ENCODE results near the gene SLFN13.

The SLFN13 gene

GRCh38 chr17:35488991-35489390, 40.4 kb upstream of the SLFN13 start:
- TF ChIP-seq POLR2A (IDR thresholded peaks at IDR 0.05; ENCODE audit: extremely low read depth, insufficient read length) (no peak), MYC (IDR thresholded peaks at IDR 0.05; ENCODE audit: low read depth, low read length) (no peak)
- TF ChIP-seq, protein P1, sequence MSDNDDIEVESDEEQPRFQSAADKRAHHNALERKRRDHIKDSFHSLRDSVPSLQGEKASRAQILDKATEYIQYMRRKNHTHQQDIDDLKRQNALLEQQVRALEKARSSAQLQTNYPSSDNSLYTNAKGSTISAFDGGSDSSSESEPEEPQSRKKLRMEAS (IDR thresholded peaks at IDR 0.05; ENCODE audit: low read depth, low read length) = no peak
- TF ChIP-seq, protein P2, sequence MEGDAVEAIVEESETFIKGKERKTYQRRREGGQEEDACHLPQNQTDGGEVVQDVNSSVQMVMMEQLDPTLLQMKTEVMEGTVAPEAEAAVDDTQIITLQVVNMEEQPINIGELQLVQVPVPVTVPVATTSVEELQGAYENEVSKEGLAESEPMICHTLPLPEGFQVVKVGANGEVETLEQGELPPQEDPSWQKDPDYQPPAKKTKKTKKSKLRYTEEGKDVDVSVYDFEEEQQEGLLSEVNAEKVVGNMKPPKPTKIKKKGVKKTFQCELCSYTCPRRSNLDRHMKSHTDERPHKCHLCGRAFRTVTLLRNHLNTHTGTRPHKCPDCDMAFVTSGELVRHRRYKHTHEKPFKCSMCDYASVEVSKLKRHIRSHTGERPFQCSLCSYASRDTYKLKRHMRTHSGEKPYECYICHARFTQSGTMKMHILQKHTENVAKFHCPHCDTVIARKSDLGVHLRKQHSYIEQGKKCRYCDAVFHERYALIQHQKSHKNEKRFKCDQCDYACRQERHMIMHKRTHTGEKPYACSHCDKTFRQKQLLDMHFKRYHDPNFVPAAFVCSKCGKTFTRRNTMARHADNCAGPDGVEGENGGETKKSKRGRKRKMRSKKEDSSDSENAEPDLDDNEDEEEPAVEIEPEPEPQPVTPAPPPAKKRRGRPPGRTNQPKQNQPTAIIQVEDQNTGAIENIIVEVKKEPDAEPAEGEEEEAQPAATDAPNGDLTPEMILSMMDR (IDR thresholded peaks at IDR 0.05; ENCODE audit: low read depth, low read length) = no peak

DNA sequence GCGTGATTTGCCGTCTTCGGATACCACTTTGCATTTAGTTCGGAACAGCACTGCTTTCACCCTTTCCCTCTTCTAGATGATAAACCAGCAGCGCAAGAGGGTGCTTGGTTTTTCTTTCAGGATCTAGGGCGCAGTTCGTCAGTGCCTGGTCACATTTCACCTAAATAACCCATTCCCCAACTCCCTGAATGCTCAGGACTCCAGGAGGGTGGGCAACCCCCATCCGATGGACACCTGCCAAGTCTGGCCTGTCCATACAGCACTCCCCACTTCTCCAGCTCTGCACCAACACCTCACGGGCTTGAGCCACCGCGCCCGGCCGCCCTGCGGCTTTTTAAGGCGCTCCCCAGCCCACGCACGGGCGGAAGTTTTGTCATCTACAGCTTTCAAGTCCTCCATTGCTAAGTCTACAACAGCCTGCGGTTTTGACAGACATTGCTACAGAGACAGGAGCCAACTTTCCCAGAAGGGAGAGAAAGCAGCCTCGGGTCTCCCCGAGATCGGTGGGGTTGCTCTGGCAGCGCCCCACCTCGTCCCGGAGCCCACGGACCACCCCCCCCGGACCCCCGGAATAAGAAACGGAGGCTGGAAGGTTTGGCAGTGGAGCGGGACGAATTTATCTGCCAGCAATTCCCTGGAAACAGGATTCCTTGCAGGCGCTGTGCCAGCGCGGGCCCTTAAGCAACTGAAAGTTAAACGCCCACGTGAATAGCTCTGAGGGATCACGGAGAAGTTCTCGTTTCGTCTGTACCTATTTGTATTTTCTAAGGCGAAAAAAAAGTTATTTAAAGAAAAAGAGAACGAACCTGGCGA, 38.6 kb upstream of the SLFN13 start:
- DNase-seq (ENCODE audit: low read depth) = peak; percentile 98
- TF ChIP-seq, protein P1 (IDR thresholded peaks at IDR 0.05; ENCODE audit: low read depth, low read length) = peak; percentile 52; the same call in 1 of the 2 replicates
- TF ChIP-seq, protein P2 (IDR thresholded peaks at IDR 0.05; ENCODE audit: low read depth, low read length) = no peak
- TF ChIP-seq MYC (IDR thresholded peaks at IDR 0.05; ENCODE audit: low read depth, low read length) (peak; percentile 54; the same call in 1 of the 2 replicates), POLR2A (IDR thresholded peaks at IDR 0.05; ENCODE audit: extremely low read depth, insufficient read length) (peak; percentile 17)
- H3K4me3 ChIP-seq (ENCODE audit: low read depth, low read length) = peak overlapping the region; percentile 52

More at GRCh38 chr17:35488991-35489390, 40.4 kb upstream of the SLFN13 start:
- no peak overlapping the region for H3K4me3 ChIP-seq (ENCODE audit: low read depth, low read length)
- no peak for DNase-seq (ENCODE audit: low read depth)

DNA sequence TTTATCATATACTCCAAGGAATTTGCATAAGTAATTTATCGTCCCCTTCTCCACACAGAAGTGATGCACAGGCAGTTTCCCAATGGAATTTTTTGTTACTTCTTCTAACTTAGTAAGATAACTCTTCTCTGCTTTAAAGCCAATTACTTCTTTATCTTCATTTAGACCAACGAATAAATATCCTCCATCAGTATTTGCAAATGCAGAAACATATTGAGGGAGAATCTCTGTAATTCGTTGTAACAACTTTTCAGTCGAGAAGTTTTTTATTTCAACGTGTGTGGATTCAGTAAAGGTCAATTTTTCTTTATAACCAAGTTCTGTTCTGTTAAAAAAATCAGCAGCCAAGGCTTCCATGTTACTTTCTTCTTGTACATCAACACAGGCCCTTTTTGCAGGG, 30.7 kb upstream of the SLFN13 start:
- H3K4me3 ChIP-seq (ENCODE audit: low read depth, low read length) = no peak overlapping the region
- no peak for DNase-seq (ENCODE audit: low read depth)
- TF ChIP-seq, protein P1 (IDR thresholded peaks at IDR 0.05; ENCODE audit: low read depth, low read length) = no peak
- TF ChIP-seq, protein P2 (IDR thresholded peaks at IDR 0.05; ENCODE audit: low read depth, low read length) = no peak
- no peak for TF ChIP-seq MYC (IDR thresholded peaks at IDR 0.05; ENCODE audit: low read depth, low read length)
- no peak for TF ChIP-seq POLR2A (IDR thresholded peaks at IDR 0.05; ENCODE audit: extremely low read depth, insufficient read length)

GRCh38 chr17:35477248-35477647, 28.7 kb upstream of the SLFN13 start:
- DNase-seq (ENCODE audit: low read depth) = no peak
- H3K4me3 ChIP-seq (ENCODE audit: low read depth, low read length) = no peak overlapping the region
- TF ChIP-seq, protein P1 (IDR thresholded peaks at IDR 0.05; ENCODE audit: low read depth, low read length) = no peak
- TF ChIP-seq, protein P2 (IDR thresholded peaks at IDR 0.05; ENCODE audit: low read depth, low read length) = no peak
- TF ChIP-seq MYC (IDR thresholded peaks at IDR 0.05; ENCODE audit: low read depth, low read length) (no peak), POLR2A (IDR thresholded peaks at IDR 0.05; ENCODE audit: extremely low read depth, insufficient read length) (no peak)

DNA sequence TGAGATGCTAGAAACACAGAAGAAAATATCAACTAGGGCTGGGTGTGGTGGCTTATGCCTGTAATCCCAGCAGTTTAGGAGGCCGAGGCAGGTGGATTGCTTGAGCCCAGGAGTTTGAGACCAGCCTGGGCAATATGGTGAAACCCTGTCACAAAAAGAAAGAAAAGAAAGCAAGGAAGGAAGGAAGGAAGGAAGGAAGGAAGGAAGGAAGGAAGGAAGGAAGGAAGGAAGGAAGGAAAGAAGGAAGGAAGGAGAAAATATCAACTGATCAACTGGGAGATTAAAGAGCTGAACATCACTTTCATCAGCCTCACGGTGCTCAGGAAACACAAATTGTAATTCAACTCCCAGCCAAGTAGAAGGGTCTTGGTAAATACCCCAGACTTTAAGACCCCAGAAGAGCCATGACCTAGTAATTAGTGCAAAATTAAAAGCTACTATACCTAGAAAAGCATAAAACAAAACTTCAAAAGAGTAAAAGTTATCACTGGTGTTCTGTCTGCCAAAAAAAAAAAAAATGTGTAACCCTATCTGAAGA, 27.8 kb upstream of the SLFN13 start:
- DNase-seq (ENCODE audit: low read depth) = no peak
- TF ChIP-seq, protein P1 (IDR thresholded peaks at IDR 0.05; ENCODE audit: low read depth, low read length) = no peak
- TF ChIP-seq MYC (IDR thresholded peaks at IDR 0.05; ENCODE audit: low read depth, low read length) = no peak
- TF ChIP-seq, protein P2 (IDR thresholded peaks at IDR 0.05; ENCODE audit: low read depth, low read length) = no peak
- no peak for TF ChIP-seq POLR2A (IDR thresholded peaks at IDR 0.05; ENCODE audit: extremely low read depth, insufficient read length)
- no peak overlapping the region for H3K4me3 ChIP-seq (ENCODE audit: low read depth, low read length)

Measured in NB4 (cell line).